HG03039 (cell line): ENCODE results near the gene SEMA3D.

Experiments
- ATAC-seq: cut with Tn5 transposase; IDR thresholded peaks from one replicate; pipeline ENCODE4 v1.9.1; 2021; ENCODE audit warnings: mild to moderate bottlenecking, moderate library complexity; ENCODE audit not compliant: unreplicated experiment

The SEMA3D gene

GRCh38 chr7:85081392-85081791, 105.5 kb downstream of the SEMA3D start:
- no peak for ATAC-seq

- ATAC-seq, result no peak
These were observed 107.4 kb downstream of the SEMA3D start for GRCh38 chr7:85079434-85079833.

- ATAC-seq, result no peak
These were observed 108.7 kb downstream of the SEMA3D start for GRCh38 chr7:85078181-85078580.

GRCh38 chr7:85075864-85076263, 111.0 kb downstream of the SEMA3D start:
- no peak for ATAC-seq

- no peak for ATAC-seq
These were observed 111.9 kb downstream of the SEMA3D start for GRCh38 chr7:85074992-85075391.

GRCh38 chr7:85074016-85074415, 112.8 kb downstream of the SEMA3D start:
- ATAC-seq, result no peak

- ATAC-seq, result no peak
These were observed 115.8 kb downstream of the SEMA3D start for GRCh38 chr7:85070967-85071628.

- ATAC-seq, result no peak
These were observed 118.1 kb downstream of the SEMA3D start for GRCh38 chr7:85068799-85069198.

GRCh38 chr7:85067371-85067770, 119.5 kb downstream of the SEMA3D start:
- ATAC-seq, result no peak

GRCh38 chr7:85065888-85066485, 120.9 kb downstream of the SEMA3D start:
- ATAC-seq, result no peak

GRCh38 chr7:85065306-85065705, 121.5 kb downstream of the SEMA3D start:
- no peak for ATAC-seq

- no peak for ATAC-seq
These were observed 124.2 kb downstream of the SEMA3D start for GRCh38 chr7:85062651-85063050.

- no peak for ATAC-seq
These were observed 125.4 kb downstream of the SEMA3D start for GRCh38 chr7:85061456-85061855.

- ATAC-seq, result no peak
These were observed 126.2 kb downstream of the SEMA3D start for GRCh38 chr7:85060696-85061095.

GRCh38 chr7:85055906-85056305, 130.9 kb downstream of the SEMA3D start:
- ATAC-seq, result no peak

- ATAC-seq, result no peak
These were observed 131.7 kb downstream of the SEMA3D start for GRCh38 chr7:85055196-85055595.

- no peak for ATAC-seq
These were observed 132.6 kb downstream of the SEMA3D start for GRCh38 chr7:85054306-85054705.

GRCh38 chr7:85052894-85053293, 134.0 kb downstream of the SEMA3D start:
- ATAC-seq, result no peak

GRCh38 chr7:85052056-85052737, 134.7 kb downstream of the SEMA3D start:
- ATAC-seq, result no peak

GRCh38 chr7:85046534-85046933, 140.3 kb downstream of the SEMA3D start:
- no peak for ATAC-seq

GRCh38 chr7:85041605-85042216, 145.1 kb downstream of the SEMA3D start:
- ATAC-seq, result no peak
